GM21423 (cell line): ENCODE results near the gene ERN2.

Experiments used
- ATAC-seq: cut with Tn5 transposase; IDR thresholded peaks from one replicate; pipeline ENCODE4 v1.9.1; 2021; ENCODE audit warnings: mild to moderate bottlenecking, moderate library complexity; ENCODE audit not compliant: unreplicated experiment

The ERN2 gene

DNA sequence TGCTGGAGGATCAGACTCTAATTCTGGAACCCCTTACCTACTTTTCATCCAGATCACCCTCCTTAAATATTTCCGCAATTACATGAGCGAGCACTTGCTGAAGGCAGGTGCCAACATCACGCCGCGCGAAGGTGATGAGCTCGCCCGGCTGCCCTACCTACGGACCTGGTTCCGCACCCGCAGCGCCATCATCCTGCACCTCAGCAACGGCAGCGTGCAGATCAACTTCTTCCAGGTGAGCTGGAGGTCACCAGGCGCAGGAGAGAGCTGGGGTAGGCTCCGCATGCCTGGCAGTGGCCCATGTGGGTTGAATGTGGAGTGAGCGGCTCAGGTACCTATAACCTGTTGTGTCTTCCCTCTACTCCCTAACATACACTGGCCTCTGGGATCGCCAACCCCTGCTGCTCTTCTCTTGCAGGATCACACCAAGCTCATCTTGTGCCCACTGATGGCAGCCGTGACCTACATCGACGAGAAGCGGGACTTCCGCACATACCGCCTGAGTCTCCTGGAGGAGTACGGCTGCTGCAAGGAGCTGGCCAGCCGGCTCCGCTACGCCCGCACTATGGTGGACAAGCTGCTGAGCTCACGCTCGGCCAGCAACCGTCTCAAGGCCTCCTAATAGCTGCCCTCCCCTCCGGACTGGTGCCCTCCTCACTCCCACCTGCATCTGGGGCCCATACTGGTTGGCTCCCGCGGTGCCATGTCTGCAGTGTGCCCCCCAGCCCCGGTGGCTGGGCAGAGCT is 23.4 kb downstream of the ERN2 start:
- no peak for ATAC-seq

DNA sequence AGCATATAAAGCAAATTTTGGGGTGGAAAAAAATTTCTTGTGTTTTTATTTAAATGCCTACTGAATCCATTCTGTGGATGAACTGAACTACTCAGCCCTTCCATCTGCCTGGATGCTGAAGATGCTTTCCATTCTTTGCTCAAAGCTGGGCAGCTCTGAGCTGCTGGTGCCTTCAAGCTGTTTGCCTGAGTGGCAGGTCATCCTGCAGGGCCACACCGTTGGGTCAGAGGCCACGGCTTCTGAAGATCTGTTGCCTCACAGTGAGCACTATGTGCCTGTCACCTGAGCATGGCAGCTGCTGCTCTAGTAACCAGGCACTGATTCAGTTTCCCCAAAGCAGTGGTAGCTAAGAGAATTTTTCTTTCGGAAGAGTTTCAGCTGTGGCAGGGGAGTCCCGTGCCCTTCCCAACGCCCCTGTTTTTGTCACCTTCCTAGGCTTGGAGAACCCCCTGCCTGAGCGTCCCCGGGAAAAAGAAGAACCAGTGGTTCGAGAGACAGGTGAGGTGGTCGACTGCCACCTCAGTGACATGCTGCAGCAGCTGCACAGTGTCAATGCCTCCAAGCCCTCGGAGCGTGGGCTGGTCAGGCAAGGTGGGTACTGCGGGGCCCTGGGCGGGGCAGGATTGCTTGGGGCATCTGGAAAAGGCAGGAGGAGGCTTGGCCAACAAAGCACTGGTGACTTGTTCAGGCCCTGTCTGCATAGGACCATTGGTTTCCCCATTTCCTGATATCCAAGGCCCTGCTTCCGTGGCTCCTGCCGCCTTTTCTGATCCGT is 25.8 kb downstream of the ERN2 start:
- ATAC-seq = no peak

DNA sequence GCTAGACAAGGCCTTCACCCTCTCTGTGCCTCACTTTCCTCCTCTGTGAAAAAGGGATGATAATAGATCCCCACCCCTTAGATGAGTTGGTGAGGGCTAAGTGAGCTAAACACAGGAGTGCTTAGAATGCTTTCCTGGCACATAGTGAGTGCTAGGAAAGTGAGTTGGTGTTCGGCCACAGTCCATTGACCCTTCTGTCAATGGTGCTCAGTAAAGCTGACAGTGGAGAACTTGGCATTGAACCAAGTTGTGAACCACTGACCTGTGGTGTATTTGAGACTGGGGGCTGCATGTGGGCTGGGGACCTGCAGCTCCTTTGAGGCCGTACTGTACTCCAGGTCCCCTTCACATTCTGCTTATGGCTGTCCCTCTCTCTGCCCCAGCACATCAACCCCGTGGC is 29.5 kb downstream of the ERN2 start:
- ATAC-seq = no peak

DNA sequence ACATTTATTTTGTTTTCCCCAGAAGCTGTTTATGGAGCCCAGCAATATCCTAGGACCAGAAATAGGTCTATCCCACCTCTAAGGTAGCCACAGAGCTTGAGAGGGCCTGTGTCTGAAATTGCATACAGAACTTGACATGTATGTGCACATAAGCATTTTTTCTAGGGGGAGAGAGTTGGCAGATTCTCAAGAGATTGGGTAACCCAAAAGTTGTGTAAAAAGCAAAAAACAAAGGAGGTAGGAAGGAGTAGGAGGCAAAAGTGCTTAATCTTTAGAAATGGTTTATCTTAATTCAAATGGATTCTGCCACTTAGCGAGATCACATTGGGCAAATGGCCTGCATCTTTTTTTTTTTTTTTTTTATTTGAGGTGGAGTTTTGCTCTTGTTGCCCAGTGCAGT is 30.8 kb downstream of the ERN2 start:
- no peak for ATAC-seq

DNA sequence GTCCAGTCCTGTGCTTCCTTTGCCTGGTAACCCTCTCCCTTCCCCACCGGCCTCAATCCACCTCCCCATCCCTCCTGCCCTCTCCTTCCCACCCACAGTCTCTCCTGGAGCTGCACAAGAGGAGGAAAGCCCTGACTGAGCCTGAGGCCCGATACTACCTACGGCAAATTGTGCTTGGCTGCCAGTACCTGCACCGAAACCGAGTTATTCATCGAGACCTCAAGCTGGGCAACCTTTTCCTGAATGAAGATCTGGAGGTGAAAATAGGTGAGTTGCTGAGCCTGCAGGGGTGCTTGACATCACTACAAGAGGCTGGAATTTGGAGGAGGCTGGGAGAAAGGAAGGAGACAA is 33.1 kb downstream of the ERN2 start:
- no peak for ATAC-seq

DNA sequence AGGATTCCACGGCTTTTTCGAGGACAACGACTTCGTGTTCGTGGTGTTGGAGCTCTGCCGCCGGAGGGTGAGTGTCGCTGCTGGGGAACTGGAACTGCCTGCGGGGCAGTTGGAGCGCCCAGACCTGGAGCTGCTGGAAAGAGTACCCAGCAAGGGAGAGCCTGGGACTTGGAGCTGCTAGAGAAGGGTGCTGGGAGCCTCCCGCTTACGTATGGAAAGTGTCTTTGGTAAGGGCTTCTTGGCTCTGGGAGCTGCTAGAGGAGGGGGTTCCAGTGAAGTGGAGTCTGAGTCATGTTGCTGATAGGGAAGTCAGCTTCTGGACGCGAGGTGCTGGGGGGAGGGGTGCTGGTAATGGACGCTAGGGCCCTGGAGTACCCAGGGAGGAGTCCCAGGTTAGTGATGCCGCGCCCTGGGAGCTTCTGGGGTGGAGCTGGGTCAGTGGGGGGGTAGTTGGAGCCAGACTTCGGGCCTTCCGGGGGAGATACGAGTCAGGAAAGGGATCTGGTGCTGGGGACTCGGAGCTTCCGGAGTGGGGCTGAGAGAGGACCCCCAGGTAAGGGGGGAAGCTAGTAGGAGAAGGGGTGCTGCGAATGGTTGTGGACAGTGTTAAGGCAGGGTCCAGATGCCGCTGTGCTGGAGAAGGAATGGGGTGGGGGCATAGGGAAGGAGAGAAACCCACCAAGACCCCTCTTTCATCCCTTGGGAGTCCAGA is 33.6 kb downstream of the ERN2 start:
- ATAC-seq = no peak

DNA sequence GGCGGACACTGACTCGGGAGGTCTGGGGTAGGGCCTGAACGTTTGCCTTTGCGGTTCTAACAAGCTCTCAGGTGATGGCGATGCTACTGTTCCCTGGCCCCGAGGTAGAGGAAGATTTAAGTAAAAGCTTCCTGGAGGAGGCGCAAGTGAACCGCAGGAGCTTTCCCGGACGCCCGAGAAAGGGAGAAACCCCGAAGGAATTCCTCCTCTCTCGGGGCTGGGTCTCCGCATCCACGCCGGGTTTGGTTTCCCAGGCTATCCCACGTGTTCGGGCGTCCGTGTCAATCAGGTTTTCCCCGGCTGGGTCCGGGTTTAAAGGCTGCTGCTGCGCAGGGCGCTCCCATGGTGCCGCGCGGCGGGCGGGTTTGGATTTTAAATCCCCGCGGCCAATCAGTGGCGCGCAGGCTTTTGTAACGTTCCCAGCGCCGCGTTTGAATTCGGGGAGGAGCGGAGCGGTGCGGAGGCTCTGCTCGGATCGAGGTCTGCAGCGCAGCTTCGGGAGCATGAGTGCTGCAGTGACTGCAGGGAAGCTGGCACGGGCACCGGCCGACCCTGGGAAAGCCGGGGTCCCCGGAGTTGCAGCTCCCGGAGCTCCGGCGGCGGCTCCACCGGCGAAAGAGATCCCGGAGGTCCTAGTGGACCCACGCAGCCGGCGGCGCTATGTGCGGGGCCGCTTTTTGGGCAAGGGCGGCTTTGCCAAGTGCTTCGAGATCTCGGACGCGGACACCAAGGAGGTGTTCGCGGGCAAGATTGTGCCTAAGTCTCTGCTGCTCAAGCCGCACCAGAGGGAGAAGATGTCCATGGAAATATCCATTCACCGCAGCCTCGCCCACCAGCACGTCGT is 34.4 kb downstream of the ERN2 start, which contains the start of gene PLK1:
PLK1 (plus strand) TSS at position 460 of the 844 bp plus-strand sequence; CDS start at position 504, 44 bp downstream.
- peak; percentile 83 for ATAC-seq

DNA sequence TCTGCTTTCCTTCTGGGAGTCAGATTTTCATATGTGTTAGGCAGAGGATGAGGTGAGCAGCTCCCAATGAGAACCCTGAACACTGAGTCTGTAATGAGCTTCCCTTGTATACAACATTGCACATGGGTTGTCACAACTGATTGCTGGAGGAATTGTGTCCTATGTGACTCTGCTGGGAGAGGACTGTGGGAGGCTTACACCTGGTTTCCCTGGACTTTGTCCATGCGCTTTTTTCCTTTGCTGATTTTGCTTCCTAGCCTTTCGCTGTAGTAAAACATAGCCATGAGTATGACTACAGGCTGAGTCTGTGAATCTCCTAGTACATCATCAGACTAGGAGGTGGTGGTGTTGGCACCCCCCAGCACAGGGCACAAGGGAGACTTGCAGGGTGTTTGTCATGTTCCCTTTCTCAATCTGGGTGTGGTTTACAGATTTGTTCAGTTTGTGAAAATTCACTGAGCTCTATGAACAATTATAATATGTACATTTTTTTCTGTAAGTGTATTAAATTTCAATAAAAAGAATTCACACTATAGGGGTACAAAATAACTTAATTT is 36.0 kb downstream of the ERN2 start:
- ATAC-seq = no peak

DNA sequence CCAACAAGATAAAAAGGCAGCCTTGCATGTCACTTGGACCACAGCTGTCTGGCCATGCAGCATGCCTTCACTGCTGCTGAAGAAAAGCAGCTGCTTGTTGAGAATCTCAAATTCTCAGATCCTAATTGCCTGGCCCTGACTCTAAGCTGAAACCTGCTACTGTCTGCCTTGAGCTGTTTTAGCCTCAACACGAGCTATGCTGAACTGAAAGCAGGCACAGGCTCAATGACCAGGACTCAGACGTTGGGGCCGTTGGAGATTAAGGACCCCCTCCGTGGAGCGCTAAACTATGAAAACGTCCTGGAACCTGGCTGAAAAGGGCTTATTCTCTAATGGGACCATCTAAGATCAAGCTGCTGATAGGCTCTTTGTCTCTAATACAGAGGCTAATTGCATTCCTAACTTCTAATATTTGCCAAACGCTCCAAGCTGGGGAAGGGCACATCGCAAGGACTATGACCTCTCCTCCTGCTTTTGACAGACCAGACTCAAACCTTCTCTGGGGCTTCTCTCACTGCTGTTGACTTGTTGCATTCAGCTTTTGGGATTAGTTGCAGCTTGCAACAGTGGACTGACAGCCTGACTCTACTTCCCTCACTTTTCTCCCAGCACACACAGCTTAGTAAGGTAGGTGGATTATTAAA is 38.9 kb downstream of the ERN2 start:
- no peak for ATAC-seq

DNA sequence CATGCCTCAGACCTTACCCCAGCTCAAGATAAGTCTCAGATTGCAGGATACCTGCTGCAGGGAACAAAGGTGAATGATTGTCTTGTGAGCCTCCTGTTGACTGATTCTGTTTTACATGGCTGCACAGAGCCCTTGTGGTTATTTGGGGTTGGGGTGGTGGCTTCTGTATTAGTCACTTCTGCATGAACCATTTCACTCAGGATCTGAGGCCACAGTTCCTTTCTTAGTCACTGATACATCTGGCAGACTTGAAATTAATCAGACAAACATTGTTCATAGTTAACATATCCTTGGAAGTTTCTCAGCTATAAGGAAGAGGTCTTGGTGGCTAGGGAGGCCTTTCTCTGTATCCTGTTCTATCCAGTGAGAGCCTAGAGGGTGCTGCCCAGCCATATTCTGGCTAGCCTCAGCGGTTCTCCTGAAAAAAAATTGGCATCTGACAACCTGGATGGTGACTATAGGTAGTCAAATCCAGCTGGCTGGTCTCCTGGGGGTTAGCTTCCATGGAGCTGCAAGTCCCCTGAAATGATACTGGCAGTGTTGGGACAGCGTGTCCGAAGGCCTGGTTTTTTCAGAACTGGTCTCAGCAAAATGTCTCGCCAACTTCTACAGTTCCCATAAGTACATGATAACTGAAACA is 42.8 kb downstream of the ERN2 start:
- ATAC-seq = peak; percentile 95

DNA sequence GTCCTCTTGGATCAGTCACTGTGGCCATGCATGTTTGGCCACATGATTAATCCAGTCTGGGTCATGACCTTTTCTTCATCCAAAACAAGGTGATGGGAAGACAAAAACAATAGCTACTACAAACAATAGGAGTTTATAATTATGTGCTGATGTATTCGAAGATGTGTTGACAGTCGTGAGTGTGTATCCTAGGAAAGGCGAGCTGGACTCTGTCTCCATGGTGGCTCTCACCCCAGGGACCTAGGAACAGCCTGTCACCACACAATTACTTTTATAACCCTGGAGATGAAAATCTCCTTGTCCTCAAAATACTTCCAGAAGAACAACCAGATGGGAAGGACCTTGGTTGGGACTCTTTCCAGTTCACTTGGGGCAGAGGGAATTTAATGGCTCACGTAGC is 44.1 kb downstream of the ERN2 start:
- ATAC-seq = no peak

DNA sequence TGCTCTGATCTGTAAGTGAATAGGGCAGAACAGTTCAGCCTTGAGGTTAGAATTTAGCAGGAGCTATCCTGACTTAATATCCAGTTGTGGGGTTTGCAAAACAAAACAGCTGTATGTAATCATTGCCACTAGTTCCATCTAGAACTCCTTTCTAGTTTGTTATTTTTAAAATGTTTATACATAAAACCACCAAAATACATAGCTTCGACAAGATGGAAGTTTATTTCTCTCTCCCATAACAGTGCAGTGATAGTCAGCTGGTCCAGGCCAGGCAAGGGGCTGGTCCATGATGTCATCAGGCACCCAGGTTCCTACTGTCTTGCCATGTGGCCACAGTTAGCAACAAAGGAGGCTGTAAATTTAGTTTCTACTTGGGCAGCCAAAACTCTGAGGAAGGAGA is 44.8 kb downstream of the ERN2 start:
- no peak for ATAC-seq

DNA sequence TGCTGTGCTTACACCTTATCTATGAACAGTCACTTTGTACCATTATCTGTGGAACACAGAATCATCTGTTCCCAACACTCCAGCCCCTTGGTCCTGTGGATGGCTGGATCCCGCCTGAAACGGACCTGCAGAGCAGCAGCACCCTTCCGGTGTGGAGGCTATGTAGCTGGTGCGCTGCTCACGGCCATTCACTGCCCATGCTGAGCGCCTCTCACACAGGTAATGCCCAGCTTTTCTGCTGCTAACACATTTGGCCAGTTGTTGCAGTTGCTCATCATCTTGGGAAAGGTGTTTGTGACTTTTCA is 45.7 kb downstream of the ERN2 start:
- no peak for ATAC-seq

DNA sequence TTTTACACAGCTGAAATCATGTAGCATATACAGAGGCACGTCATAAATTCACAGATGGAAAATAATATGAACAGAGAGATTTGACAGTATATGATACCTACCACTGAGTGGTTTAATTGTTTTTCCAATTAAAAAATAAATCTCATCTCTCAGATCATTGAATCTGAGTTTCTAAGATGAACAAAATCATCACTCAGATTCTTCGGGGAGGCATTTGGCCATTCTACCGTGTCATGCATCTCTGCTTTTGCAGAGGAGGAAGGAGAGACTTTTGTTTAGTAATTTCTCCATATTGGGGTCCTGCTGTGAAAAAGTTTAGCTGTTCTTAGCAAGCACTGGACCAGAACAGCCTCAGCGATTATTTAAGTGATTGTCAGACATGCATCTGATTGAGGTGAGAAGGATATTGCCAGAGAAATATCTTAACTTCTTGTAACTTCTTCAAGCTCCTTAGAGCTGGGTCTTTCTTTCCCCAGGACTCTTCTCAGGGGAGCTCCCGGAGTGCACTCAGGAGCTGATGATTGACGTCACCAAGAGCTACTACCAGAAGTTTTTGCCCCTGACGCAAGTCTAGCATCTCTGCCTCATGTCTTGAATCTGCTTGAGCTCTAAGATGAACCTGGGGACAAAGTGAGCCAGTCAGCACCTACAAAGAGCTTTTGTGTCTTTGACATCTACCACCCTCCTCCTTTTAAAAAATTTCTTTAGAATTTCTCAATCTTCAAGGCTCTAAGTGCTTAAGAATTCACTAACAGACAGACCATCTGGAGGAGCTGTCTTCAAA is 46.3 kb downstream of the ERN2 start:
- ATAC-seq = no peak

DNA sequence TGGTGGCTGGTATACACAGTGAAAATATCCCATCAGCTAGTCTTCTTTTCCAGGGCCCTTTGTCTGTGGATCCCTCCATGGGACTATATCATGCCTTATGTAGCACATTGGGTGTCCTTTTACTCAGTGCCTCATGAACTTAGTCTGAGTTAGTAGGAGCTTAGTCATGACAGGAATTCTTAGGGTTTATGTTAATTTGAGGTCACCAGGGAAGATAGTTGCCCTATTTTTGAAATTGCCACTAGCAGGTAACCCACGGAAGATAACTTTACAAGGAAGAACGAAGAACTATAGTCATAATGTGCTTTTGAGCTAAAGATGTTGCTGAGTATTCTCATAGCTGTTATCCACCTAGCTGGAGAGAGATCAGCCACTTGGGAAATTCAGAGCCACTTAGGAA is 49.1 kb downstream of the ERN2 start:
- no peak for ATAC-seq

DNA sequence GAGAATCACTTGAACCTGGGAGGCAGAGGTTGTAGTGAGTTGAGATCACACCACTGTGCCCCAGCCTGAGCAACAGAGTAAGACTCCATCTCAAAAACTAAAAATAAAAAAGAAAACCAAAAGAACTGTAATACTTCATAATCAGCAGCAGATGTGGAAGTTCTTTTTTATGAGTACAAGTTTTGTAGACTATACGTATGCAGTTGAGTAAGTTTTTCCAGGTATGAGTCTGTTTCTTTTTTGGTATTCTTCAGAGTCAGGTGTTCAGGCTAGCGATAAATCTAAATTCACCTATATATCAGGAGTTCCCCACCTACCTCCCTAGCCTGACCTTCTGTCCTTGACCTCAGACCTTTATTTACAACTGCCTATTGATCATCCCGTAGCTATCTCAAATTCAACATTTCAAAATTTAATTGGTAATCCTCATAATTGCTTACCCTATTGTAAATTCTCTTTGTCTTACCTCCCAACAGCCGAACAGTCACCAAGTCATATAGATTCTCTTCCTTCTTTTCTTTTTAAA is 61.0 kb downstream of the ERN2 start:
- no peak for ATAC-seq

DNA sequence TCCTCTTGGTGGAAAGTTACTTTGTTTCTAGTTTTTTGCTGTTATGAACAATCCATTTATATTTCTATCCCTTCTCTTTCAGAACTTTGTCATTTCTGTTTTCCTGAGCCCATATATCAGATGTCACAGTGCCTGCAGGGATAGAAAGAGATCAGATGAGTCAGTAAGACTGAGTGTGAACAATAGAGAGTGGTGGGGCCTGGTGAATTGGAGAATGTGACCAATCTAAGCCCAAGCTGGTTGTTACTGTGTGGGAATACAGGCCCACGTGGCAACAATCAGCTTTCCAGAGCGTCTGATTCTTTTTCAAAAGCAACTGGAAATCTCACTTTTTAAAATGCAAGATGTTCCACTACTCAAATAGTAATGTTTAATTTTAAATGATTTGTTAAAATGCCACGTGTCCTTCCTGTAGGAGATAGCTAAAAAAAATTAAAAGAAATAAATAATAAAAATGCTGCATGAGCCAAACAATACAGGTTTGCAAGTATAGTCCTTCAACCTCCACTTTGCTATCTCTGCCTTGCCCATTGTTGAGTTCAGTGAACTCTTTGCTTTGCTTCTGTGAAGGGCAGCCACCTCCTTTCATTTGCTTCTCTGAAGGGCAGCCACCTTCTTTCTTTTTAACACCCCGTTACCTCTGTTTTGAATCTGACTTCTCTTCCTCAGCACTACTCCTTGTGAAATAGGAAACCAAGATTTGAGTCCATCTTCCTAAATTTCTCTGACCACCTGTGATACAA is 62.2 kb downstream of the ERN2 start:
- no peak for ATAC-seq

DNA sequence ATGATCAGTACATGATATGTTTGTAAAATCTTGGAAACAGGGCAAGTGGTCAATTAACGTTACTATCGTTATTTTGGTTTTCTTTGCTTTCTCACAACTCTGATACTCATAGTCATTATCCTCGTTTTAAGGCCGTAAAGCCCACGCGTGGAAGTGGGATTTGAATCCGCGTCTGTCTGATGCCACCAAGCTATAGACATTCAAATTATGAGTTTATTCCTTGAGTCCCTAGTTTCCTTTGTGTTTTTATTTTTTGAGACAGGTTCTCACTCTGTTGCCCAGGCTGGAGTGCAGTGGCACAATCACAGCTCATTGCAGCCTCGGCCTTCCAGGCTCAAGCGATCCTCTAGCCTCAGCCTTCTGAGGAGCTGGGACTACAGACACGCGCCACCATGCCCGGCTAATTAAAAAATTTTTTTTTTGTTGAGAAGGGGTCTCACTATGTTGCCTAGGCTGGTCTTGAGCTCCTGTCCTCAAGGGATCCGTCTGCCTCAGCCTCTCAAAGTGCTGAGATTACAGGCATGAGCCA is 70.7 kb downstream of the ERN2 start:
- no peak for ATAC-seq
